Measurements from ENCODE around the gene STRA6.

The STRA6 gene

GRCh38 chr15:74205582-74205947 lies 3.0 kb upstream of the STRA6 start:
- no peak for DNase-seq

- DNase-seq = no peak
These were observed 1.4 kb upstream of the STRA6 start for GRCh38 chr15:74203914-74204431.

DNA sequence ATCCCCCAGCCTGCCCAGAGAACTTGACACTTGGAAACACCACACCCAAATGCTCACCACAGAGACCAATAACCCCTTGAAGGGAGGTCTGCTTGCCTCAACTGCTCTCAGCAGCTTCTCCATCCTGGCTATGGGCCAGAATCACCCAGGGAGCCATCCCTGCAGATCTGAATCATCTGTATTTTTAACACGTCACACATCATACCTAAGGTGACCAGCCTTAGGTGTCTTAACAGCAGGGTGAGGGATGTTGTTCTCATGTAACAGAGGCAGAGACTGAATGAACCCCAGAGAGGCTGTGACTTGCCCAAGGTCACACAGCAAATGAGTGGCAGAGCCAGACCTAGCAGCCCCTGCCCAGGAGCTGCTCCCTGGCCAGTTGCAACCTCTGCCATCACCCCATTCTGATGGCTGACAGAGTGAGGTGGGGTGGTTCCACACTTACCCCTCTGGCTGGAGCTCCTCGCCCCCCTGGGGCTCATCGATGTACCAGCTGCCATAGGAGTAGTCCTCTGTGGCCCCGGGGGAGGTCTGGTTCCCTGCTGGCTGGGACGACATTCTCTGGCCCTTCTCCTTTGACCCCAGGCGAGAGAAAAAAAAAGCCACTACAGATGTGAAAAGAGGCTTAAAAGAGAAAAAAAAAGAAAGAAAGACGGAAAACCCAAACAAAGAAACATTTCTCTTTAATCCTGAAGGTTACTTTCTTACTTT lies 722 bp downstream of the STRA6 start:
- DNase-seq = no peak

GRCh38 chr15:74200871-74201419 lies 1.6 kb downstream of the STRA6 start:
- DNase-seq = no peak

GRCh38 chr15:74200412-74200815 lies 2.2 kb downstream of the STRA6 start:
- DNase-seq = no peak

DNA sequence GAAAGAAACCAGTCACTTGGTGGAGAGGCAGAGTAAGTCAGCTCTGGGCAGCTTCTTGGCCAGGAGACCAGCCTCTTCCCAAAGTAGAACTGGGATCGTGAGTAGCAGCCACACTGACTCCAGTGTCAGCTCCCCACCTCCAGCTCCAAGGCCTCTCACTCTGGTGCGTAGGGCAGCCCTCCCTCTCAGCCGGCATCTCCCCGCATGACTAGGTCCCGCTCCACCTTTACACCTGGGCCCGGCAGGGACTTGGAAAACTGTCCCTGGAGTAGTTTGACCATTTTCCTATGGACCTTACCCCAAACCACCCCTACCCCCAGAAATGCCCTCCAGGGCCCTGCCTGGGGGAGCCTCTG lies 3.3 kb downstream of the STRA6 start:
- DNase-seq = no peak

- no peak for DNase-seq
These were observed 5.2 kb downstream of the STRA6 start for GRCh38 chr15:74197176-74197965.

GRCh38 chr15:74196175-74196574 lies 6.4 kb downstream of the STRA6 start:
- peak; percentile 37 for DNase-seq

GRCh38 chr15:74194572-74195559 lies 7.7 kb downstream of the STRA6 start:
- DNase-seq = no peak

- no peak for DNase-seq
These were observed 8.7 kb downstream of the STRA6 start for GRCh38 chr15:74193905-74194304.

- peak; percentile 4 for DNase-seq
These were observed 9.3 kb downstream of the STRA6 start for GRCh38 chr15:74193299-74193718.

GRCh38 chr15:74192751-74193150 lies 9.8 kb downstream of the STRA6 start:
- no peak for DNase-seq

- DNase-seq = no peak
These were observed 10.8 kb downstream of the STRA6 start for GRCh38 chr15:74191798-74192197.

- DNase-seq = no peak
These were observed 14.4 kb downstream of the STRA6 start for GRCh38 chr15:74188216-74188615.

DNA sequence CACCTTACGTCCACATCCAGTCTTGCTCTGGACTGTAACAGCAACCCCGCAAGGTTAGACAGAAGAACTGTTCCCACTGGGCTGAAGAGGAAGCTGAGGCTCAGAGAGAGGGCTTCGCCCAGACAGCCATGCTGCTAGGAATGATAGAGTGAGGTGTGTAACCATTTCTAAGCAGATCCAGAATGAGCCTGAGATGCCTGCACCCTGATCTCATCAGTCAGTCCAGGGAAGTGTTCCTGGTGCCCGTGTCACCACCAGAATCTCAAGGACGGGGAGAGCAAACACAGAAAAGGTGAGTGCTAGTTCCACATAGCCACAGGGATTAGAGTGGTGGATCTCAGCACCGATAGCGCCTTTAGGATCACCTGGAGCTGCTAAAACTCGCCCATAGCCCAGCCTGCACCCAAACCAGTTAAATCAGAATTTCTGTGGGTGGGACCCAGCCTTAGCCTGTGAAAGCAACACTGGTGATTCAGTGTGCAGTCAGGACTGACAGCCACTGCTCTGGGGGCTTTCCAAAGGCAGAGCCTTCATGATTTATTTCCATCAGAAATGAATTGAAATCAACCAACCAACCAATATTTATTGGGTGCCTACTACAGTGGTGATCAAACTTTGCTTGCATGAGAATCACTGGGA lies 16.8 kb downstream of the STRA6 start:
- no peak for DNase-seq

- no peak for DNase-seq
These were observed 17.9 kb downstream of the STRA6 start for GRCh38 chr15:74184582-74185091.

- DNase-seq = no peak
These were observed 20.5 kb downstream of the STRA6 start for GRCh38 chr15:74182131-74182530.

- no peak for DNase-seq
These were observed 21.5 kb downstream of the STRA6 start for GRCh38 chr15:74180881-74181602.

- DNase-seq = no peak
These were observed 22.4 kb downstream of the STRA6 start for GRCh38 chr15:74179983-74180880.
